SJSA1 (cell line): ENCODE measurements around the gene KLC4. TPM values are rescaled to one million over a fixed set of nuclear protein-coding genes. Genes with fewer than 3 reads are reported as not detected.

Experiments
- DNase-seq, 2 experiments: peaks; one replicate each; pipeline ENCODE4 v3.0.0-alpha.2; 2015 to 2020; ENCODE audit warnings: low spot score in 2 of 2, low read depth in 1 of 2
- H3K27ac ChIP-seq: fragments of 250-450 bp; sonication (Bioruptor Pico); 2 replicates; pipeline ENCODE4 v1.5.1; 2020; ENCODE audit warnings: mild to moderate bottlenecking, moderate library complexity
- H3K27me3 ChIP-seq: fragments of 250-450 bp; sonication (Bioruptor Pico); replicated peaks from 2 replicates; pipeline ENCODE4 v1.5.1; 2020; ENCODE audit warnings: mild to moderate bottlenecking, moderate library complexity
- H3K36me3 ChIP-seq: fragments of 250-450 bp; sonication (Bioruptor Pico); 2 replicates; pipeline ENCODE4 v1.5.1; 2020; ENCODE audit warnings: mild to moderate bottlenecking
- H3K4me1 ChIP-seq: fragments of 250-450 bp; sonication (Bioruptor Pico); replicated peaks from 2 replicates; pipeline ENCODE4 v1.6.1; 2021; ENCODE audit warnings: mild to moderate bottlenecking
- H3K4me3 ChIP-seq: fragments of 250-450 bp; sonication (Bioruptor Pico); 2 replicates; pipeline ENCODE4 v1.5.1; 2020; ENCODE audit warnings: mild to moderate bottlenecking
- H3K9me3 ChIP-seq: fragments of 250-450 bp; sonication (Bioruptor Pico); replicated peaks from 2 replicates; pipeline ENCODE4 v1.5.1; 2020; ENCODE audit warnings: mild to moderate bottlenecking
- total RNA-seq: library from RNA; depleted of rRNA; stranded (reverse); fragments of >200 nt; shearing (Covaris generic); gene quantifications from 2 replicates; pipeline ENCODE4 v1.2.3, GENCODE V29; 2014

Gene KLC4
- total RNA-seq, 1 experiment from 2014 or later, result 10.5 TPM

DNA sequence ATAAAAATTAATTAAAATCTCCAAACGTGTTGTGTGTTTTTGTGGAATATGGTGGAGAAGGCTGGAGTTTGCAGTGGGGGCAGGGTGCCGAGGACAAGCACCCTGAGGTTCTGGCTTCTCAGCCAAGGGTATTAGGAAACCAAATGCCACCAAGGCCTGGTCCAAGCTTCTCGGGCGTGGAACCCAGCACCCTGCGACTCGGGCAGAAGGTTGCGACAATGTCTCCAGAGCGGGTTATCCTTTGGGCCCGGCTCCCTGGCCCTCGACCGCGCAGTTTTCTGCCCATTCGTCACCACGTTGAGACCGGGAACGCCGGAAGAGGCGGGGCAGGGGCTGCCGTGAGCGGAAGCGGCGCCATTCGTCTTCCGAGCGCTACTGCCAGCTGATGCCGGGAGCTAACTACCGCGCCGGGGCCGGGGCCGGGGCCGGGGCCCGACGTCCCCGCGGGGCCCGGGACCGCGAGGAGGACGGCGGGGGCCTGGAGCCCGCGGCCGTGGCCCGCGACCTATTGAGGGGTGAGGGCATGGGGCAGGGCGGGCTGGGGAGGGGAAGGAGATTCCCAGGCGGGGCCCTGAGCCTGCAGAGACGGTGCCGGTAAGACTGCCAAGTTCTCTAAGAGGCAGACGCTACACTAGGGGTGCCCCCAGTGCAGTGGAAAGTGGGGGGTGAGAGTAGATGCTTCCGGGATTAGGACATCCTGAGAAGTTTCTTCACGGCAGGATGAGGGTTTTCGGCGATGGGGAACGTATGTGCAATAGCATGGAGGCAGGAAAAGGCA lies 38.0 kb upstream of the KLC4 start, which contains the start of gene RRP36:
RRP36 (plus strand) TSS at position 354 of the 778 bp plus-strand sequence; CDS start at position 386, 32 bp downstream.
- peak within 1 kb of the TSS; percentile 73 for H3K27ac ChIP-seq
- H3K4me3 ChIP-seq, result peak within 1 kb of the TSS; percentile 90
- peak; percentile 56 to 82 for DNase-seq
- H3K36me3 ChIP-seq, result peaks cover 94% of the 10 kb centered on the region
- H3K9me3 ChIP-seq, result no peaks in the 10 kb centered on the region
- H3K4me1 ChIP-seq, result peaks cover 13% of the 10 kb centered on the region
- H3K27me3 ChIP-seq, result no peaks in the 10 kb centered on the region

- DNase-seq, result no peak
Measured at GRCh38 chr6:43024436-43024835, 35.0 kb upstream of the KLC4 start.

GRCh38 chr6:43026365-43026764 lies 33.1 kb upstream of the KLC4 start:
- no peak for DNase-seq
- Histone ChIP-seq H3K36me3 (peaks cover 92% of the 10 kb centered on the region), H3K27me3 (no peaks in the 10 kb centered on the region), H3K4me3 (no peak overlapping the region), H3K9me3 (no peaks in the 10 kb centered on the region), H3K4me1 (peaks cover 5% of the 10 kb centered on the region), H3K27ac (no peak overlapping the region)

More at GRCh38 chr6:43024436-43024835, 35.0 kb upstream of the KLC4 start:
- Histone ChIP-seq H3K27me3 (no peaks in the 10 kb centered on the region), H3K27ac (no peak overlapping the region), H3K4me1 (peaks cover 13% of the 10 kb centered on the region), H3K9me3 (no peaks in the 10 kb centered on the region), H3K36me3 (peaks cover 94% of the 10 kb centered on the region), H3K4me3 (no peak overlapping the region)

- H3K36me3 ChIP-seq, result peaks cover 97% of the 10 kb centered on the region
- H3K9me3 ChIP-seq, result no peaks in the 10 kb centered on the region
- no peaks in the 10 kb centered on the region for H3K27me3 ChIP-seq
- H3K4me1 ChIP-seq, result no peaks in the 10 kb centered on the region
- DNase-seq, result no peak
- no peak overlapping the region for H3K4me3 ChIP-seq
- no peak overlapping the region for H3K27ac ChIP-seq
Measured at GRCh38 chr6:43029120-43029519, 30.3 kb upstream of the KLC4 start.

- no peak overlapping the region for H3K4me3 ChIP-seq
- H3K27ac ChIP-seq, result no peak overlapping the region
- H3K9me3 ChIP-seq, result no peaks in the 10 kb centered on the region
- no peaks in the 10 kb centered on the region for H3K27me3 ChIP-seq
- no peaks in the 10 kb centered on the region for H3K4me1 ChIP-seq
- DNase-seq, result no peak
- peaks cover 90% of the 10 kb centered on the region for H3K36me3 ChIP-seq
Measured at GRCh38 chr6:43032326-43032725, 27.1 kb upstream of the KLC4 start.

DNA sequence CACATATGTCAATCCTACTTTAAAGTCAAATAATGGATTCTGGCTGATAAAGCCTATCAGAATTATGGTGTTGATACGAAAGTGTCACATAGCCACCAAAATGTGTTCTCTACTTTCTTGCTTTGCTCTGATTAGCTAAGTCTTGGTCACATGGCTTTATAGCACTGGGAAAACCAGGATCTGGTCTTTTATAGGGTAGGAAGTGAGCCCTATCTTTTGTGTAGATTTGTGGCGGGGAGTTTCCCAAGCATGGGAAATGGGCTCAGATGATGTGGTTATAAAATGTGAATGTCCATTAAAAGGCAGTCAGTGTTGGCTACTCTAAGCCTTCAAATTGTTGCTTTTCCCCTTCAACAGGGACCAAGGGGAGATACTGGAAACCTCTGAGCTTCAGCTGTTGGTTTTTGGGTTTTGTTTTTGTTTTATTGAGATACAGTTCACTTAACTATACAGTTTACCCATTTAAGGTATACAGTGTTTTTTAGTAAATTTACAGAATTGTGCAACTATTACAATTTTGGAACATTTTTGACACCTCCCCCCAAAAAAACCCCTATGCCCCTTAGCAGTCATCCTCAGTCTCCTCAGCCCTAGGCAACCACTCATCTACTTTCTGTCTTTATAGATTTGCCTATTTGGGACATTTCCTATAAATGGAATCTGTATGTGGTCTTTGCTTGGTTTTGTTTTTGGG lies 25.8 kb upstream of the KLC4 start:
- no peaks in the 10 kb centered on the region for H3K27me3 ChIP-seq
- no peak for DNase-seq
- H3K9me3 ChIP-seq, result no peaks in the 10 kb centered on the region
- peaks cover 90% of the 10 kb centered on the region for H3K36me3 ChIP-seq
- H3K27ac ChIP-seq, result no peak overlapping the region
- H3K4me3 ChIP-seq, result no peak overlapping the region
- H3K4me1 ChIP-seq, result no peaks in the 10 kb centered on the region

DNA sequence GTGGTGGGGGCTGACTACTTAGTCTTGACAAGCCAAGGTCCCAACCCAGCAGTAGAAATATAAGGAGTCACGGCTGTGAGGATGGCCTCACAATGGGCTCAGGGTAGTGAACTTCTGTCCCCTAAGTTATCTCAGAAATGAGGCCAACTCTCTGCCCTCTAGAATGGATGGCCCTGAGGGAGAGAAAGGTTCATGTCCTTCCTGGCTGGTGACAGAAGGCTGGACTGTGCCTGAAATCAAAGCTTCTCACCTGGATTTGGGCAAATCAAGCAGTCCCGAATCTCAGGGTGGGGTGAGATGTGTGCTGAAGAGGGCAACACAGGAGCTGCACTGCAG lies 25.3 kb upstream of the KLC4 start:
- H3K4me3 ChIP-seq, result no peak overlapping the region
- no peak overlapping the region for H3K27ac ChIP-seq
- H3K4me1 ChIP-seq, result no peaks in the 10 kb centered on the region
- H3K36me3 ChIP-seq, result peaks cover 90% of the 10 kb centered on the region
- no peaks in the 10 kb centered on the region for H3K27me3 ChIP-seq
- no peak for DNase-seq
- no peaks in the 10 kb centered on the region for H3K9me3 ChIP-seq

GRCh38 chr6:43035495-43036194 lies 23.8 kb upstream of the KLC4 start:
- Histone ChIP-seq H3K27ac (no peak overlapping the region), H3K27me3 (no peaks in the 10 kb centered on the region), H3K4me1 (no peaks in the 10 kb centered on the region), H3K9me3 (no peaks in the 10 kb centered on the region), H3K4me3 (no peak overlapping the region), H3K36me3 (peaks cover 85% of the 10 kb centered on the region)
- DNase-seq, result no peak

DNA sequence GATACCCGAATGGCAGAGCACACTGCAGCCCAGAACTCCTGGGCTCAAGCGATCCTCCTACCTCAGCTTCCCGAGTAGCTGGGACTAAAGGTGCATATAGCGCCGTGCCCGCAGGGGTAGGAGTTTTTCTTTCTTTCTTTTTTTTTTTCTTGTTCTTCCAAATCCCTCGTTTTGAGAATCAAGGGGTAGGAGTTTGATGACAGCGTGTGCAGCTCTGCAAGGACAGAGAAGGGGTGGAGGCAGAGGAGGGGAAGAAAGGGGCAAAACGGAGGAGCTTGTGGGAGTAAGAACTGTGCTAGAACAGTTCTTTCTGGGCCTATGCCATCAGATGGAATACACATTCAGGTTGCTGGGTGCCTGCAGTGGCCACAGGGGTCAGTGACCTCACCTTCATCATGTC lies 22.7 kb upstream of the KLC4 start:
- no peaks in the 10 kb centered on the region for H3K27me3 ChIP-seq
- H3K4me1 ChIP-seq, result no peaks in the 10 kb centered on the region
- H3K9me3 ChIP-seq, result no peaks in the 10 kb centered on the region
- H3K27ac ChIP-seq, result no peak overlapping the region
- peaks cover 83% of the 10 kb centered on the region for H3K36me3 ChIP-seq
- no peak for DNase-seq
- H3K4me3 ChIP-seq, result no peak overlapping the region

DNA sequence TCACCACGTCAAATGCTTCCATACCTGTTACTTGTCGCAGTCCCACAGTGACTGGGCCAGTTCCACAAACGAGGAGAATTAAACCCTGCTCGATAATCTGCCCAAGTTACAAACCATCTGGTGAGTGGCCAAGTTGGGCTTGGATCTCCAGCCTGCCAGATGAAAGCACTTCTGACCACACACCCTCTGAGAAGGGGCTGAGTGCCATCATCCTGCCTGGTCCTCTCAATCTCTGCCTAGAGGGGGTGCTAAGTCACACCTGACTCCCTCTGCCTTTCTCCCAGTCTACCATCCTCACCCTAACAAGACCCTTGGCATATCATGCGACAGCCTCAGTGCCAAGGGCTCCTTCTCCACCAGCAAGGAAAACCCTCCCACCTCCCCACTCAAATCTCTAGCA lies 22.2 kb upstream of the KLC4 start:
- H3K36me3 ChIP-seq, result peaks cover 80% of the 10 kb centered on the region
- no peak for DNase-seq

GRCh38 chr6:43037706-43038105 lies 21.7 kb upstream of the KLC4 start:
- Histone ChIP-seq H3K36me3 (peaks cover 80% of the 10 kb centered on the region), H3K4me1 (no peaks in the 10 kb centered on the region), H3K27me3 (no peaks in the 10 kb centered on the region), H3K4me3 (no peak overlapping the region), H3K27ac (no peak overlapping the region), H3K9me3 (no peaks in the 10 kb centered on the region)
- no peak for DNase-seq

More for the DNA sequence above, 22.2 kb upstream of the KLC4 start:
- Histone ChIP-seq H3K27me3 (no peaks in the 10 kb centered on the region), H3K9me3 (no peaks in the 10 kb centered on the region), H3K4me3 (no peak overlapping the region), H3K4me1 (no peaks in the 10 kb centered on the region), H3K27ac (no peak overlapping the region)

DNA sequence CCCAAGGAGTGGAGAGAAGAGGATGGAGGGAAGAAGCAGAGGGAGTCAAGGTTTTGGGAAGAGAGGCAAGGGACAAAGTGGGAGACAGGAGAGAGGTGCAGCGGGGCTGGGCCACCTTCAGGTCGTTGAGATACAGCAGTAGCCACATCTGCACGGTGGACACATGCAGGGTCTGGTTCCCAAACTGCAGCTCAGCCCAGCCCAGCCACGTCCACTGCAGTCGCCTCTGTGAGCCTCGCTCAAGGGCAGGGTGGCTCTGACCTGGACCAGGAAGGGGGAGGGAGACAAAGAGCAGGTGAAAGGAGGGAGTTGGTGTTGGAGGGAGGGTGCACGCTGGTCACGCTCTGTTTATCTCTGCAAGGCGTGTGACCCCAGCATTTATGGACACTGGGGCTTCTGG lies 20.7 kb upstream of the KLC4 start:
- Histone ChIP-seq H3K4me3 (no peak overlapping the region), H3K9me3 (no peaks in the 10 kb centered on the region), H3K4me1 (no peaks in the 10 kb centered on the region), H3K27ac (no peak overlapping the region), H3K27me3 (no peaks in the 10 kb centered on the region), H3K36me3 (peaks cover 80% of the 10 kb centered on the region)
- DNase-seq, result no peak

- Histone ChIP-seq H3K27me3 (no peaks in the 10 kb centered on the region), H3K9me3 (no peaks in the 10 kb centered on the region), H3K36me3 (peaks cover 80% of the 10 kb centered on the region), H3K4me1 (no peaks in the 10 kb centered on the region), H3K27ac (no peak overlapping the region), H3K4me3 (no peak overlapping the region)
- no peak for DNase-seq
Measured at GRCh38 chr6:43040542-43041257, 18.7 kb upstream of the KLC4 start.
